Activated CD8-positive, alpha-beta memory T cell treated with anti-CD3 and anti-CD28 coated beads for 36 hours (primary cell): ENCODE results near the gene FOXJ3. TPM values are rescaled to one million over a fixed set of nuclear protein-coding genes. Genes with fewer than 3 reads are reported as not detected.

ENCODE experiments used
- CTCF ChIA-PET: fragments of 350-600 bp; sonication (Branson Sonifier 250); formaldehyde crosslinking; loops from one replicate; lab custom pipeline; 2021; ENCODE audit warnings: antibody characterized with exemption; lab: Charles Lee
- POLR2A ChIA-PET: fragments of 350-600 bp; sonication (Branson Sonifier 250); formaldehyde crosslinking; loops from one replicate; lab custom pipeline; 2021; ENCODE audit warnings: antibody characterized with exemption; lab: Charles Lee
- total RNA-seq, 2 experiments: library from RNA; stranded (reverse); gene quantifications; one replicate each; pipeline ENCODE4 v1.2.3, GENCODE V29; 2021

FOXJ3 gene
- total RNA-seq, 2 experiments from 2014 or later, result 46.2 to 48.7 TPM

GRCh38 chr1:42163536-42164503, 171.2 kb downstream of the FOXJ3 start:
- CTCF ChIA-PET, result no interaction called here
- POLR2A ChIA-PET, result no interaction called here

DNA sequence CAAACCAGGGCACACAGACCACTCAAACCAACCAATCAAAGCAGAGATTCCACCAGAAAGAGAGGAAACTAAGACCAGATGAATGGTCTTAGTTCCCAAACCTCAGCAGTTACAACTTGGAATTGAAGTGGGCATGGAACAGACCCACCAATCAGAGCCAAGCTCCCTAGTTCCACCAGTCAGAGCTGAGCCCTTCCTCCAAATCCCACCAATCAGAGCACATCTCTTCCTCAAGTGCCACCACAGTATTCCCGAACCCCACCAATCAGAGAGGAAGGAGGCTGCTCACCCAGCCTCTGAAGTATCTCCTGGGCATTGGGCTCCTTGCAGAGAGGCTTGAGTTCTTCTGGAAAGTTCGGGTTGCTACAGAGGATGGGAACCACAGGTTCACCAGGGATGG, 171.9 kb downstream of the FOXJ3 start:
- ChIA-PET POLR2A (no interaction called here), CTCF (no interaction called here)

DNA sequence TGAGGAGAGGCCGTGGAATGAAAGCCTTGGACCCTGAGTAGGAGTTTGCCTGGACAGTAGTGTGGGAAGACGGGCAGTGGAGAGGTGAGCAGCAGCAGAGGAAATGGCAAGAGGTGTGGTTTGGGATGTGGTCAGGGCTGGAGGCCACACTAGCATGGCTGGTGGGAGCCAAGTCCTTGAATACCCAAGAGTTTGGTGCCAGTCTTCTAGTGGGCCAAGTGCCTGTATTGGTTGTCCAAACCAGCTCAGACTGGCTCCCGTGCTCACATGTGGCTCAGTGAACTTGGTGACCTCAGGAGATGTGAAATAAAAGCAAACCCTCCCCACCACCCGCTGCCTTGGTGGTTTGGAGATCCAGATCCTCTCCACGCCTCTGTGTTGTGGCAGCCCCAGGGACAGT, 172.9 kb downstream of the FOXJ3 start:
- ChIA-PET CTCF (interaction anchor here (1.2 kb wide), 1 partner anchor 11 kb away, joined by 5 read pairs; no protein-coding TSS in a partner anchor), POLR2A (no interaction called here)

DNA sequence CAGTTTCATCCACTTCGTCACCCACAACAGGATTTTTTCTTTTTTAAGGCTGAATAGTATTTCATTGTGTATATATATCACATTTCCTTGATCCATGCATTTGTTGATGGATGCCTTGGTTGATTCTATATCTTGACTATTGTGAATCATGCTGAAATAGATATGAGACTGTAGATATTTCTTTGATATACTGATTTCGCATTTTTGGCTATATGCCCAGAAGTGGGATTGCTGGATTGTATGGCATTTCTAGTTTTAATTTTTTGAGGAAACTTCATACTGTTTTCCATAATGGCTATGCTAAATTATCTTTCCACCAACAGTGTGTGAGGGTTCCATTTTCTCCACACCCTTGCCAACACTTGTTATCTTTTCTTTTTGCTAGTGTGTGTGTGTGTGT, 176.8 kb downstream of the FOXJ3 start:
- POLR2A ChIA-PET, result no interaction called here
- CTCF ChIA-PET, result interaction anchor here (0.7 to 1.3 kb wide), 2 partner anchors 11 to 380 kb away, joined by 3 to 4 read pairs; no protein-coding TSS in a partner anchor

- POLR2A ChIA-PET, result no interaction called here
- CTCF ChIA-PET, result interaction anchor here (0.5 to 1.3 kb wide), 2 partner anchors 10 to 1353 kb away, joined by 4 read pairs; no protein-coding TSS in a partner anchor
Measured at GRCh38 chr1:42157667-42158066, 177.4 kb downstream of the FOXJ3 start.

DNA sequence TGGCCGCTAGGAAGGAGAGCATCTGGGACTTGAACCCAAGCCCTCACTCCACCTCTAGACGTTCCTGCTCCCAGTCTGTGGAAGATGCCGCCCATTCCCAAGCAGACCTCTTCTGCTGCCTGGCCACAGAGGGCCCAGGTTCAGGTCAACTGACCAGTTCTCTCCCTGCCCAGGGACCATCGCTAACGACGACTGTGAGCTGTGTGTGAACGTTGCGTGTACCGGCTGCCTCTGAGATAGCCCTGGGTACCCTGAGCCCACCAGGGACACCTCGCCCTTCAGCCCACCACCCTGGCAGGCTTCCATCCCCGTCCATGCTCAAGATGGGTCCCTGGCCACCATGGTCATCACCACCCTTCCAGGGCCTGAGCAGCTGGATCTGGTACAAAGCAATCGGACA, 179.7 kb downstream of the FOXJ3 start:
- CTCF ChIA-PET, result interaction anchor here (1.2 kb wide), 1 partner anchor 18 kb away, joined by 4 read pairs; no protein-coding TSS in a partner anchor
- POLR2A ChIA-PET, result no interaction called here

DNA sequence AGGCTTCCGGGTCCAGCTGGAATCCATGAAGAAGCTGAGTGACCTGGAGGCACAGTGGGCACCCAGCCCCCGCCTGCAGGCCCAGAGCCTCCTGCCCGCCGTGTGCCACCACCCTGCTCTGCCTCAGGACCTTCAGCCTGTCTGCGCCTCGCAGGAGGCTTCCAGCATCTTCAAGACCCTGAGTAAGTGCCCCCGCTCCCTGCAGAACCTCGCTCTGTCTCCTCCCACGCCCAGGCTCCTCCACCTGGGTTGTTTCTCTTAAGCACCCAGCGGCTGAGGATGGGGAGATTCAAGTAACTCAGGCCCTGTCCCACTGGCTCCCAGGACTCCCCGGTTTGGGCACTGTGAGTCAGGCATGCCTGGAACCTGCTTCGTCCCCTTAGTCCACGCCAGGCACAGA, 180.3 kb downstream of the FOXJ3 start:
- ChIA-PET POLR2A (interaction anchor here (0.6 kb wide), 1 partner anchor 41 kb away, joined by 4 read pairs; no protein-coding TSS in a partner anchor), CTCF (no interaction called here)

DNA sequence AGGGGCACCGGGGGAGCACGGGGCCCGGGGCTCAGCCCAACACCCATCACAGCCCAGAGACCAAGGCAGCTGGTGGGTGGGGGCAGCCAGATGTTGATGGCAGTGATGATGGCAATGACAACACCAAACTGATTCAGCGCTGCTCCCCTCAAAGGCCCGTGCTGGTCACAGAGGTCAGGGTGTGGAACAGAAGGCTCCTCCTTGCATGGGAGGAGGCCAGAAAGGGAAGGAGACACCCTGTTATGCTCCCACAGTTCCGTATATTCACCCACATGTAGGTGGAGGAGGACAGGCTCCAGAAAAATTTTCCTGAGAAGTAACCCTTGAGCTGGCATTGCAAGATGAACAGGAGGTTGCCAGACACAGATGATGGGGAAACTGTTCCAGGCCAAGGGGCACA, 181.4 kb downstream of the FOXJ3 start:
- ChIA-PET POLR2A (no interaction called here), CTCF (no interaction called here)

GRCh38 chr1:42152907-42153600, 182.0 kb downstream of the FOXJ3 start, which contains the start of gene GUCA2B:
GUCA2B (plus strand) TSS chr1:42153410; CDS start chr1:42153451, 41 bp downstream.
- ChIA-PET POLR2A (no interaction called here), CTCF (no interaction called here)

DNA sequence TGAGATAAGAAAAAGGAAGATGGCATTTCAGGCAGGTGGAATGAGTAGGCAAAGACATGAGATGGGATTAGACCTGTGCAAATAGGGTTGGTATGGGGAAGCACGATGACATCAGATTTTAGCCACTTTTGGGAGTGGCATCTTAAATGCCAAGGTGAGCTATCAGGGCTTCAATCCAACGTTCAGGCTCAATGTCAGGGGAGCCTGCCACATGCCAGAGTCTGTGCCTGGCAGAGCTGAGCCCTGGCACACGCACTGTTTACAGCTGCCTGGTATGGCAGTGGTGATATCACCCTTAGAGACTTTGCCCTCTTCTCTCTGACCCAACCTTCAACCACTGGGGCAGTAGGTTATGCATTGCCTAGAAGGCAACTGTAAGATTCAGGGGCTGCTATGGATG, 182.9 kb downstream of the FOXJ3 start:
- ChIA-PET POLR2A (no interaction called here), CTCF (interaction anchor here (3.5 kb wide), 1 partner anchor 21 kb away, joined by 11 read pairs; no protein-coding TSS in a partner anchor)

GRCh38 chr1:42150651-42151050, 184.4 kb downstream of the FOXJ3 start:
- CTCF ChIA-PET, result interaction anchor here (3.5 kb wide), 1 partner anchor 23 kb away, joined by 11 read pairs; no protein-coding TSS in a partner anchor
- POLR2A ChIA-PET, result no interaction called here

- CTCF ChIA-PET, result interaction anchor here (1.7 kb wide), 1 partner anchor 25 kb away, joined by 9 read pairs; no protein-coding TSS in a partner anchor
- POLR2A ChIA-PET, result interaction anchor here (0.6 kb wide), 1 partner anchor 104 kb away, joined by 7 read pairs; no protein-coding TSS in a partner anchor
Measured at GRCh38 chr1:42148166-42148565, 186.9 kb downstream of the FOXJ3 start.

DNA sequence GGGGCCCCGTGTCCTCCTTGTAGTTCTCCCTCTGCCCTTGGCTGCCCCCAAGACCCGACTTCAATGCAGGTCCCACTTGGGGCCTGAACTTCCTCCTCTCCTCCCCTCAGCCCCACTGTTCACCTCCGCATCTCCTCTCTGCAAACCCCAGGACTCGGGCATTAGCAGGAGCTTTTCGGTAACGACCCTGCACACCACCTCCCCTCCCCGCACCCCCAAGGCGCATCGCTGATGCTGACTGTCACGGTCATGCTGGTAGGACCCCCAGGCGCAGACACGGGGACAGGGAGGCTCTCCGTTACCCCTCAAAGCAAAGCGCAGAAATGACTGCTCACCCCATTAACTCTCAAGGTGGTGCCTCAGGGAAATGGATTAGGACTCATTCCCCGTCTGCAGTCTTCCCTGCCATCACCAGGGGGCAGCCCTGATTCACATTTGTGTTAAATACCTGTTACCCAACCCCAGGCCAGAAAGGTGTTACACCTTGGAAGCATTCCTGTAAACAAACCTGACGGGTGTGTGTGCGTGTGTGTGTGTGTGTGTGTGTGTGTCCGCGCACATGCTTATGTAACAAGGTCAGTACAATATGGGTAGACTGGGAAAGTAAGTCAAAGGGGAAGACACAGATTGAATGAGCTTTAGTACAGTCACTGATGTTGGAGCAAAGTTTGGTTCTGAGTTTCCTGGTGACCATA, 188.3 kb downstream of the FOXJ3 start:
- CTCF ChIA-PET, result interaction anchor here (0.6 to 1.7 kb wide), 3 partner anchors 11 to 298 kb away, joined by 3 to 9 read pairs (median 4); no protein-coding TSS in a partner anchor

GRCh38 chr1:42145764-42146625, 189.0 kb downstream of the FOXJ3 start:
- CTCF ChIA-PET, result no interaction called here

More for the DNA sequence above, 188.3 kb downstream of the FOXJ3 start:
- POLR2A ChIA-PET, result no interaction called here

DNA sequence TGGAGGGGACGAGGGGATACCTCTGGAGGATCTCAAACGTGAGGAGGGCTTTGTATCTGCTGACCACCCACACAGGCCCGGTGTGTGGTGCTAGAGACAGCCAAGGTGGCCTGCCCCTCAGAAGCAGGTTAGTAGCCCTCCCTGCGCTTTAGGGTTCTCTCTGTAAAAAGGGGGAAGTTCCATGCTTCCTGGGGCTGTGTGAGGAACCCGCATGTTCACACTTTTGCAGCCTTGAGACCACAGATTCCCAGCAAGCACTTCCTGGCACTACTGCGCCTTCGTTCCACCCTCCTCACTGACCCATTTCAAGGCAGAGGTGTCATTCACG, 189.7 kb downstream of the FOXJ3 start:
- ChIA-PET POLR2A (no interaction called here), CTCF (no interaction called here)

More at GRCh38 chr1:42145764-42146625, 189.0 kb downstream of the FOXJ3 start:
- POLR2A ChIA-PET, result no interaction called here

DNA sequence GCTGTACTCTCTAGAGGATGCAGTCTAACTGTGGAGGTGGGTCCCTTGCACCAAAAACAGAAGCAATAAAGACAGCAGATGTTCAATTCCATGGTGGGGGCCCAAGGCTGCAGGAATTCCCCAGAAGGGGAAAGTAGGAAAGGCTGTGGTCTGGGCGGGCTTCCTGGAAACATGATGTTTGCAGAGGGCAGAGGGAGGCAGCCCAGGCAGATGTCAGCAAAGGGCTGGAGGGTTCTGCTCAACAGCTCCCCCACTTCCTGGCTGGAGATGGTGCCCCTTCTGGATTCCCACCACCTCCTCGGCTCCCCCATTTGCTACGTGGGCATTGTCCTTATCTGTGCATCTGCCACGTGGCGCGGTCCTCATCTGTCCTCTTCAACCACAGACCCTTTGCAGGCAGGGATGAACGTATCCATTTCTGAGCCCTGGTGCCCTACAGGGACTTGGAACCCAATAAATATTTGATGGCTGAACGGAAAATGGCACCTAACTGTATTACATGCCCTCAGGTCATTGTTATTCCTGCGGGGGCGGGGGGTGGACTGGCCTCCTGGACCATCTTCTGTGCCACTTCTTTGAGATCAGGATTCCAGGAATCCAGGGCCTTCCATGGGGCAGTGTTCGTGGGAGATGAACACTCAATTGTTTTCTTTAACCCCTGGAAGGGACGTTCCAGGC, 190.2 kb downstream of the FOXJ3 start:
- POLR2A ChIA-PET, result no interaction called here
- CTCF ChIA-PET, result no interaction called here

GRCh38 chr1:42143896-42144710, 190.9 kb downstream of the FOXJ3 start:
- ChIA-PET POLR2A (no interaction called here), CTCF (no interaction called here)
